DMS 273 treated with DMSO at 0.1 percent for 48 hours (cell line): ENCODE results near the gene IDH2.
"Not testable (repeated sequence)": the region's sequence is repeated elsewhere in the genome, so short reads cannot be mapped to it uniquely, and the experiment has no call there.

Experiments
- DNase-seq: peaks from one replicate; lab custom pipeline; 2025; lab: John Stamatoyannopoulos, UW

The IDH2 gene

GRCh38 chr15:90101969-90102890, at the start of gene IDH2:
TSS of gene IDH2 (minus strand) at chr15:90102468. CDS start at chr15:90102390, 78 bp downstream.
- peak; percentile 59 for DNase-seq

GRCh38 chr15:90150551-90150950, 48.3 kb upstream of the IDH2 start:
- DNase-seq: not testable (repeated sequence)

- no peak for DNase-seq
Observed at GRCh38 chr15:90149609-90150340, 47.5 kb upstream of the IDH2 start.

- not testable (repeated sequence) for DNase-seq
Observed at GRCh38 chr15:90146198-90146761, 44.0 kb upstream of the IDH2 start.

- DNase-seq: no peak
Observed at GRCh38 chr15:90145761-90146160, 43.5 kb upstream of the IDH2 start.

GRCh38 chr15:90145259-90145658, 43.0 kb upstream of the IDH2 start:
- no peak for DNase-seq

GRCh38 chr15:90143166-90143655, 40.9 kb upstream of the IDH2 start:
- DNase-seq: no peak

GRCh38 chr15:90142216-90143165, 40.2 kb upstream of the IDH2 start:
- DNase-seq: no peak

- no peak for DNase-seq
Observed at GRCh38 chr15:90141646-90142045, 39.4 kb upstream of the IDH2 start.

GRCh38 chr15:90139549-90139948, 37.3 kb upstream of the IDH2 start:
- not testable (repeated sequence) for DNase-seq

- no peak for DNase-seq
Observed at GRCh38 chr15:90138071-90138833, 36.0 kb upstream of the IDH2 start.

GRCh38 chr15:90132437-90132836, 30.2 kb upstream of the IDH2 start:
- DNase-seq: no peak

- DNase-seq: no peak
Observed at GRCh38 chr15:90131848-90132247, 29.6 kb upstream of the IDH2 start.

GRCh38 chr15:90130291-90130690, 28.0 kb upstream of the IDH2 start:
- no peak for DNase-seq

- no peak for DNase-seq
Observed at GRCh38 chr15:90126596-90127435, 24.5 kb upstream of the IDH2 start.

GRCh38 chr15:90126022-90126421, 23.8 kb upstream of the IDH2 start:
- DNase-seq: no peak

GRCh38 chr15:90124507-90124906, 22.2 kb upstream of the IDH2 start:
- DNase-seq: no peak

GRCh38 chr15:90121086-90121485, 18.8 kb upstream of the IDH2 start:
- no peak for DNase-seq

- no peak for DNase-seq
Observed at GRCh38 chr15:90119367-90119766, 17.1 kb upstream of the IDH2 start.

- no peak for DNase-seq
Observed at GRCh38 chr15:90115783-90116182, 13.5 kb upstream of the IDH2 start.
